Osteoblast (primary cell): ENCODE measurements around the gene CD3D. TPM values are rescaled to one million over a fixed set of nuclear protein-coding genes. Genes with fewer than 3 reads are reported as not detected.

Source experiments
- DNase-seq: peaks from one replicate; pipeline ENCODE4 v3.0.0; 2011; ENCODE audit warnings: low spot score, mixed read lengths; ENCODE audit not compliant: insufficient read length; ENCODE audit errors: missing footprints
- H2AFZ ChIP-seq: 2 replicates; pipeline ENCODE4 v1.6.0; 2011; ENCODE audit warnings: mild to moderate bottlenecking, low read length
- H3K27ac ChIP-seq: 2 replicates; pipeline ENCODE4 v1.5.1; 2011; ENCODE audit warnings: mild to moderate bottlenecking, low read depth, low read length, moderate library complexity
- H3K27me3 ChIP-seq: 2 replicates; pipeline ENCODE4 v1.6.0; 2012; ENCODE audit warnings: mild to moderate bottlenecking, control low read depth, inconsistent platforms, low read length, moderate library complexity; ENCODE audit not compliant: insufficient read depth
- H3K36me3 ChIP-seq: 2 replicates; pipeline ENCODE4 v1.5.1; 2011; ENCODE audit warnings: mild to moderate bottlenecking, low read length, control low read depth, moderate library complexity; ENCODE audit not compliant: insufficient read depth
- H3K4me1 ChIP-seq: 2 replicates; pipeline ENCODE4 v1.5.1; 2011; ENCODE audit warnings: mild to moderate bottlenecking, low read length, control low read depth, moderate library complexity; ENCODE audit not compliant: insufficient read depth
- H3K4me2 ChIP-seq: 2 replicates; pipeline ENCODE4 v1.6.0; 2011; ENCODE audit warnings: mild to moderate bottlenecking, low read length; ENCODE audit not compliant: insufficient read depth
- H3K4me3 ChIP-seq: fragments of 200-600 bp; sonication (generic); 3 replicates; pipeline ENCODE4 v1.5.1; 2012; ENCODE audit warnings: mild to moderate bottlenecking, low read length, inconsistent platforms; ENCODE audit not compliant: insufficient read depth
- H3K79me2 ChIP-seq: 2 replicates; pipeline ENCODE4 v1.6.0; 2012; ENCODE audit warnings: mild to moderate bottlenecking, low read length, control low read depth, inconsistent platforms; ENCODE audit not compliant: insufficient read depth
- H3K9me3 ChIP-seq: 2 replicates; pipeline ENCODE4 v1.5.1; 2011; ENCODE audit warnings: low read depth, low read length, control low read depth
- H4K20me1 ChIP-seq: 2 replicates; pipeline ENCODE4 v1.6.0; 2012; ENCODE audit warnings: mild to moderate bottlenecking, low read length, control low read depth; ENCODE audit not compliant: insufficient read depth
- total RNA-seq: library from RNA; depleted of rRNA; stranded (reverse); fragments of >200 nt; gene quantifications from 2 replicates; pipeline ENCODE4 v1.2.3, GENCODE V29; 2012
- TF ChIP-seq, protein P1 (sequence below): IDR thresholded peaks from 2 replicates; pipeline ENCODE4 v1.5.1; 2011; ENCODE audit warnings: mild to moderate bottlenecking, low read depth, low read length, moderate library complexity; ENCODE audit errors: extremely low read depth

Gene CD3D
- not detected in 2 replicates for total RNA-seq

GRCh38 chr11:118342503-118343161 lies at the start of gene CD3D:
TSS of gene CD3D (minus strand) at chr11:118342705. CDS start at chr11:118342607, 98 bp downstream.
- Histone ChIP-seq H4K20me1 (no peaks in the 10 kb centered on the region), H3K4me2 (no peak within 1 kb of the TSS), H3K4me1 (no peaks in the 10 kb centered on the region), H3K27me3 (peaks cover 3% of the 10 kb centered on the region), H3K36me3 (no peaks in the 10 kb centered on the region), H2AFZ (no peak within 1 kb of the TSS), H3K9me3 (no peaks in the 10 kb centered on the region), H3K79me2 (no peaks in the 10 kb centered on the region), H3K27ac (no peak within 1 kb of the TSS), H3K4me3 (no peak within 1 kb of the TSS)
- peak; percentile 38 for DNase-seq
- TF ChIP-seq, protein P1, sequence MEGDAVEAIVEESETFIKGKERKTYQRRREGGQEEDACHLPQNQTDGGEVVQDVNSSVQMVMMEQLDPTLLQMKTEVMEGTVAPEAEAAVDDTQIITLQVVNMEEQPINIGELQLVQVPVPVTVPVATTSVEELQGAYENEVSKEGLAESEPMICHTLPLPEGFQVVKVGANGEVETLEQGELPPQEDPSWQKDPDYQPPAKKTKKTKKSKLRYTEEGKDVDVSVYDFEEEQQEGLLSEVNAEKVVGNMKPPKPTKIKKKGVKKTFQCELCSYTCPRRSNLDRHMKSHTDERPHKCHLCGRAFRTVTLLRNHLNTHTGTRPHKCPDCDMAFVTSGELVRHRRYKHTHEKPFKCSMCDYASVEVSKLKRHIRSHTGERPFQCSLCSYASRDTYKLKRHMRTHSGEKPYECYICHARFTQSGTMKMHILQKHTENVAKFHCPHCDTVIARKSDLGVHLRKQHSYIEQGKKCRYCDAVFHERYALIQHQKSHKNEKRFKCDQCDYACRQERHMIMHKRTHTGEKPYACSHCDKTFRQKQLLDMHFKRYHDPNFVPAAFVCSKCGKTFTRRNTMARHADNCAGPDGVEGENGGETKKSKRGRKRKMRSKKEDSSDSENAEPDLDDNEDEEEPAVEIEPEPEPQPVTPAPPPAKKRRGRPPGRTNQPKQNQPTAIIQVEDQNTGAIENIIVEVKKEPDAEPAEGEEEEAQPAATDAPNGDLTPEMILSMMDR, result no peak

GRCh38 chr11:118383657-118384056 lies 41.2 kb upstream of the CD3D start:
- H3K27me3 ChIP-seq, result no peaks in the 10 kb centered on the region
- H3K4me3 ChIP-seq, result no peak overlapping the region
- no peaks in the 10 kb centered on the region for H3K4me1 ChIP-seq
- peaks cover 91% of the 10 kb centered on the region for H3K36me3 ChIP-seq
- no peak overlapping the region for H3K4me2 ChIP-seq
- no peaks in the 10 kb centered on the region for H4K20me1 ChIP-seq
- H3K79me2 ChIP-seq, result no peaks in the 10 kb centered on the region
- H3K9me3 ChIP-seq, result no peaks in the 10 kb centered on the region
- no peak overlapping the region for H2AFZ ChIP-seq
- no peak for DNase-seq
- H3K27ac ChIP-seq, result no peak overlapping the region
- TF ChIP-seq, protein P1, result no peak

DNA sequence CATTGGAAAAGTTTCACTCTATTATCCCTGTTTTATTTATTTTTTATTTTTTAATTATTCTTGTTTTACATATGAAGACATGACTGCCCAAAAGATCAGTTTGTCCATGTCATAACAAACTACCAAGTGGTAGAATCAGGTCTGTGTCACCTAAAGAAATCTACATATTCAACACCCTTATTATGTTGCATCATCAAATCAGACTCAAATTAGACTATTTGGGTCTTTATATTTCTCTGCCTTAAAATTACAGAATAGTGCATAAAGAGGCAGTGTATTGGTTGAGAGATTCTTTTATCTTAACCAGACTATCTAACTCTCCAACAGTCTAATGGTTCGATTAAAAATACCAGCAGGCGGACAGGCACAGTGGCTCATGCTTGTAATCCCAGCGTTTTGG lies 40.4 kb upstream of the CD3D start:
- Histone ChIP-seq H3K4me1 (no peaks in the 10 kb centered on the region), H3K27ac (no peak overlapping the region), H2AFZ (no peak overlapping the region), H3K4me3 (no peak overlapping the region), H3K79me2 (no peaks in the 10 kb centered on the region), H3K27me3 (no peaks in the 10 kb centered on the region), H3K36me3 (peaks cover 96% of the 10 kb centered on the region), H3K4me2 (no peak overlapping the region), H3K9me3 (no peaks in the 10 kb centered on the region), H4K20me1 (no peaks in the 10 kb centered on the region)
- no peak for DNase-seq
- TF ChIP-seq, protein P1, result no peak

- Histone ChIP-seq H3K27me3 (no peaks in the 10 kb centered on the region), H3K4me3 (no peak overlapping the region), H3K36me3 (peaks cover 81% of the 10 kb centered on the region), H2AFZ (no peak overlapping the region), H3K9me3 (no peaks in the 10 kb centered on the region), H3K27ac (no peak overlapping the region), H4K20me1 (no peaks in the 10 kb centered on the region), H3K4me2 (no peak overlapping the region), H3K79me2 (no peaks in the 10 kb centered on the region), H3K4me1 (no peaks in the 10 kb centered on the region)
- DNase-seq, result no peak
- TF ChIP-seq, protein P1, result no peak
These were observed 38.1 kb upstream of the CD3D start for GRCh38 chr11:118380571-118380970.
